OCI-LY1 (cell line): ENCODE results near the gene PCDHA2.

Experiments
- H2AFZ ChIP-seq: fragments of 200-600 bp; sonication (generic), shearing (Covaris generic); 2 replicates; pipeline ENCODE4 v1.6.0; 2014; ENCODE audit warnings: antibody characterized with exemption, mild to moderate bottlenecking, low read length
- H3F3A ChIP-seq: fragments of 200-600 bp; sonication (generic), shearing (Covaris generic); 2 replicates; pipeline ENCODE4 v1.6.0; 2014; ENCODE audit warnings: mild to moderate bottlenecking, antibody characterized with exemption, low read length, moderate library complexity; ENCODE audit not compliant: insufficient read depth
- H3K27ac ChIP-seq: fragments of 200-600 bp; sonication (generic); 2 replicates; pipeline ENCODE4 v1.5.1; 2014; ENCODE audit warnings: low read length, mixed run types, mild to moderate bottlenecking, low read depth; ENCODE audit not compliant: poor library complexity, severe bottlenecking
- H3K27me3 ChIP-seq: fragments of 200-600 bp; sonication (generic); 2 replicates; pipeline ENCODE4 v1.6.0; 2014; ENCODE audit warnings: antibody characterized with exemption, mild to moderate bottlenecking, low read length, moderate library complexity; ENCODE audit not compliant: insufficient read depth
- H3K36me3 ChIP-seq: fragments of 200-600 bp; sonication (generic); 2 replicates; pipeline ENCODE4 v1.6.1; 2014; ENCODE audit warnings: mild to moderate bottlenecking, antibody characterized with exemption, low read length, moderate library complexity, mixed read lengths; ENCODE audit not compliant: insufficient read depth
- H3K4me1 ChIP-seq: fragments of 200-600 bp; sonication (generic); 2 replicates; pipeline ENCODE4 v1.5.1; 2014; ENCODE audit warnings: mild to moderate bottlenecking, low read length, moderate library complexity; ENCODE audit not compliant: insufficient read depth, severe bottlenecking
- H3K4me2 ChIP-seq: fragments of 200-600 bp; sonication (generic), shearing (Covaris generic); 2 replicates; pipeline ENCODE4 v1.6.1; 2014; ENCODE audit warnings: low read length
- H3K4me3 ChIP-seq: fragments of 200-600 bp; sonication (generic); 2 replicates; pipeline ENCODE4 v1.5.1; 2014; ENCODE audit warnings: low read length, low read depth, mild to moderate bottlenecking, mixed read lengths; ENCODE audit not compliant: poor library complexity, severe bottlenecking
- H3K79me2 ChIP-seq: fragments of 200-600 bp; shearing (Covaris generic); 2 replicates; pipeline ENCODE4 v1.6.1; 2016; ENCODE audit warnings: mixed run types, low read length, mixed read lengths; ENCODE audit not compliant: insufficient read depth
- H3K9ac ChIP-seq: fragments of 200-600 bp; sonication (generic), shearing (Covaris generic); 2 replicates; pipeline ENCODE4 v1.6.1; 2014; ENCODE audit warnings: mild to moderate bottlenecking, low read length, mixed read lengths
- H3K9me2 ChIP-seq: fragments of 200-600 bp; sonication (generic), shearing (Covaris generic); 2 replicates; pipeline ENCODE4 v1.6.1; 2014; ENCODE audit warnings: low read depth, mild to moderate bottlenecking, low read length, mixed read lengths
- H3K9me3 ChIP-seq: fragments of 200-600 bp; shearing (Covaris generic); 2 replicates; pipeline ENCODE4 v1.6.1; 2014; ENCODE audit warnings: low read length, mixed read lengths
- H4K20me1 ChIP-seq: fragments of 200-600 bp; sonication (generic), shearing (Covaris generic); 2 replicates; pipeline ENCODE4 v1.6.0; 2016; ENCODE audit warnings: mild to moderate bottlenecking, low read length; ENCODE audit not compliant: insufficient read depth
- EZH2 ChIP-seq: fragments of 200-600 bp; sonication (generic), shearing (Covaris generic); IDR thresholded peaks from 2 replicates; pipeline ENCODE4 v1.8.0; 2017; ENCODE audit warnings: borderline replicate concordance, mixed run types, mild to moderate bottlenecking, antibody characterized with exemption, low read length, moderate library complexity, mixed read lengths
- TF ChIP-seq, protein P1 (sequence below): fragments of 200-600 bp; sonication (generic), shearing (Covaris generic); IDR thresholded peaks from 2 replicates; pipeline ENCODE4 v1.5.1; 2017; ENCODE audit warnings: mild to moderate bottlenecking, antibody characterized with exemption, low read length, moderate library complexity, mixed read lengths

PCDHA2 gene

DNA sequence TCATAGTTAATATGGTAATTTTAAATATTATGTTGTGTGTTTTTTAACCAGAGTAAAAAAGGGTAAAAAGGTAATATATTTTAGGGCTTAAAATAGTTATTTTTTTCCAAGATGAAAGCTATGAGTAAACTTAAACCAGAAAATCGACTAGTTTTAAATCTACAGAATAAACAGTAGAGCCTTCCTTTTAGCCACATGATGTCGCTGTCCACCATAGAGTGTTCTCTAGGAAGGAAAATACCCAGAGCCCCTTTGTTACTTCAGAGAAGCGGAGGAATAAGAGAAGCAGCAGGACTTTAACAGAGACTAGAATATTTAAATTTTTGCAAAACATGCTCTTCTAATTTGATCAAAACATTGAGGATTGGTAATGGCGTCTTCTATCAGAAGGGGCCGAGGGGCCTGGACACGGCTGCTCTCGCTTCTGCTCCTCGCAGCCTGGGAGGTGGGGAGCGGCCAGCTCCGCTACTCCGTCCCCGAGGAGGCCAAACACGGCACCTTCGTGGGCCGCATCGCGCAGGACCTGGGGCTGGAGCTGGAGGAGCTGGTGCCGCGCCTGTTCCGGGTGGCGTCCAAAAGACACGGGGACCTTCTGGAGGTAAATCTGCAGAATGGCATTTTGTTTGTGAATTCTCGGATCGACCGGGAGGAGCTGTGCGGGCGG lies at the start of gene PCDHA2:
Gene PCDHA2, plus strand, starts transcription at position 258 of the 664 bp plus-strand sequence.
- H4K20me1 ChIP-seq, result no peaks in the 10 kb centered on the region
- no peaks in the 10 kb centered on the region; the same call in 1 of the 2 replicates for H3K9me2 ChIP-seq
- no peak within 1 kb of the TSS for H3K27ac ChIP-seq
- no peak within 1 kb of the TSS for H3K9ac ChIP-seq
- H2AFZ ChIP-seq, result no peak within 1 kb of the TSS
- H3F3A ChIP-seq, result no peaks in the 10 kb centered on the region
- no peaks in the 10 kb centered on the region for H3K79me2 ChIP-seq
- no peaks in the 10 kb centered on the region for H3K36me3 ChIP-seq
- no peaks in the 10 kb centered on the region for H3K9me3 ChIP-seq
- H3K4me1 ChIP-seq, result no peaks in the 10 kb centered on the region
- H3K4me2 ChIP-seq, result no peak within 1 kb of the TSS
- H3K27me3 ChIP-seq, result no peaks in the 10 kb centered on the region
- no peak within 1 kb of the TSS for H3K4me3 ChIP-seq
- TF ChIP-seq EZH2, result no peak
- TF ChIP-seq, protein P1, sequence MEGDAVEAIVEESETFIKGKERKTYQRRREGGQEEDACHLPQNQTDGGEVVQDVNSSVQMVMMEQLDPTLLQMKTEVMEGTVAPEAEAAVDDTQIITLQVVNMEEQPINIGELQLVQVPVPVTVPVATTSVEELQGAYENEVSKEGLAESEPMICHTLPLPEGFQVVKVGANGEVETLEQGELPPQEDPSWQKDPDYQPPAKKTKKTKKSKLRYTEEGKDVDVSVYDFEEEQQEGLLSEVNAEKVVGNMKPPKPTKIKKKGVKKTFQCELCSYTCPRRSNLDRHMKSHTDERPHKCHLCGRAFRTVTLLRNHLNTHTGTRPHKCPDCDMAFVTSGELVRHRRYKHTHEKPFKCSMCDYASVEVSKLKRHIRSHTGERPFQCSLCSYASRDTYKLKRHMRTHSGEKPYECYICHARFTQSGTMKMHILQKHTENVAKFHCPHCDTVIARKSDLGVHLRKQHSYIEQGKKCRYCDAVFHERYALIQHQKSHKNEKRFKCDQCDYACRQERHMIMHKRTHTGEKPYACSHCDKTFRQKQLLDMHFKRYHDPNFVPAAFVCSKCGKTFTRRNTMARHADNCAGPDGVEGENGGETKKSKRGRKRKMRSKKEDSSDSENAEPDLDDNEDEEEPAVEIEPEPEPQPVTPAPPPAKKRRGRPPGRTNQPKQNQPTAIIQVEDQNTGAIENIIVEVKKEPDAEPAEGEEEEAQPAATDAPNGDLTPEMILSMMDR, result no peak; the same call in 1 of the 2 replicates

DNA sequence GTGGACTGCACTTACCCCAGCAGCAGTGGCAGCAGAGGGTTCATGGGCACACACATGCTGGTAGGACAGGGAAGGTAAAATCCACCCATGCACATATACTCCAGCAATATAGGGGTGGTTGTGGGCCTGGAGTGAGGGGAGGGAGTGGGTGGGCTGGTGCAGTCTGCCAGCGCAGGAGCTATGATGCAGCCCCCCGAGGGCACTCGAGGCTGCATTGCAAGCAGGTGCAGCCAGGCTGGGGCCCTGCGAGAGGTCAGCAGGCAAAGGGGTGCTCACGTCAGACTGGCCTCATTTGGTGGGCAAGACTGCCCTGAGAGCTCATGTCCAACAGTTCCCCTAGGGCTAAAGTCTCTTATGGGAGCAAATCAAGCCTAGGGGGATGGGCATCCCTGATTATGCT lies 41.1 kb upstream of the PCDHA2 start:
- H3K9ac ChIP-seq, result no peak overlapping the region
- no peaks in the 10 kb centered on the region for H3K79me2 ChIP-seq
- H2AFZ ChIP-seq, result no peak overlapping the region
- H3K4me2 ChIP-seq, result no peak overlapping the region
- no peaks in the 10 kb centered on the region for H3K27me3 ChIP-seq
- 0 out of 2 replicates have a peak, but pooled peaks cover 4% of the 10 kb centered on the region for H3K9me3 ChIP-seq
- H3F3A ChIP-seq, result no peaks in the 10 kb centered on the region
- no peaks in the 10 kb centered on the region for H3K9me2 ChIP-seq
- no peak overlapping the region for H3K4me3 ChIP-seq
- TF ChIP-seq EZH2, result no peak
- TF ChIP-seq, protein P1, result no peak
- no peaks in the 10 kb centered on the region for H3K36me3 ChIP-seq
- no peaks in the 10 kb centered on the region for H4K20me1 ChIP-seq
- H3K27ac ChIP-seq, result no peak overlapping the region
- H3K4me1 ChIP-seq, result no peaks in the 10 kb centered on the region

DNA sequence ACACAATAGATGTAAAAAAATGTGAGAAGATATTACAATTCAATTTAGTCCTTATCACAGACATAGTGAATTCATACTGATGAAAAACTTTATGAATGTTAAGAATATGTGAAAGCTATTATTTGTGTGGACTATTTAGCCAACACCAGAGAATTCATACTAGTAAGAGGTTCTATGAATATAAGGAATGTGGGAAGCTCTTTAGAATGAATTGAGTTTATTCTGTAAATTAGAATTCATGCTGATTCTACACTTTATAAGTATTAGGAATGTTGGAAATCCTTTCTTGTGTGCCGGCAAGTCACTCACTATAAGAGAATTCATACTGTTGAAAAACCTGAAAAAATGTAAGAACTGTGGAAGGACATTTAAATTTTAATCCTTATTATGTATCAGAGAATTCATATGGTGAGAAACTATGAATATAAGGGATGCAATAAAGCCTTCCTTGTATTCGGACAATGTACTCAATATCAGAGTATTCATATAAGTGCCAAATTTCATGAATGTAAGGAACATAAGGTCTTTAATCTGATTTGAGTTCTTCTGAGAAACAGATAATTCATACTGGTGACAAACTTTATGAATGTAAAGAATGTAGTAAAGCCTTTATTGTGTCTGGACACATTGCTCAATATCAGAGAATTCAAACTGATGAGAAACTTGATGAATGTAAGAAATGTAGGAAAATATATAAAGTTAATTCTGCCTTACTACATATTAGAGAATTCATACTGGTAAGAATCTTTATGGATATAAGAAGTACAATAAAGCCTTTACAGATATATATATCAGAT lies 30.3 kb upstream of the PCDHA2 start:
- H2AFZ ChIP-seq, result no peak overlapping the region
- H3K27me3 ChIP-seq, result no peaks in the 10 kb centered on the region
- no peaks in the 10 kb centered on the region for H3K4me1 ChIP-seq
- H3K9ac ChIP-seq, result no peak overlapping the region
- no peak for TF ChIP-seq EZH2
- TF ChIP-seq, protein P1, result no peak
- no peak overlapping the region for H3K27ac ChIP-seq
- H3F3A ChIP-seq, result no peaks in the 10 kb centered on the region
- peaks cover 46% of the 10 kb centered on the region for H3K9me3 ChIP-seq
- no peaks in the 10 kb centered on the region for H3K9me2 ChIP-seq
- no peak overlapping the region for H3K4me3 ChIP-seq
- H4K20me1 ChIP-seq, result no peaks in the 10 kb centered on the region
- no peaks in the 10 kb centered on the region for H3K79me2 ChIP-seq
- H3K4me2 ChIP-seq, result no peak overlapping the region
- H3K36me3 ChIP-seq, result no peaks in the 10 kb centered on the region
